GM11168 (cell line): Measurements from ENCODE around the gene SLC12A3.

ENCODE experiments used
- in situ Hi-C: fragments of 300-500 bp; cut with MboI; formaldehyde crosslinking; loops from one replicate; pipeline ENCODE4 v1.12.0; 2022; ENCODE audit warnings: low sequenced_read_pairs; ENCODE audit not compliant: unreplicated experiment

Gene SLC12A3

DNA sequence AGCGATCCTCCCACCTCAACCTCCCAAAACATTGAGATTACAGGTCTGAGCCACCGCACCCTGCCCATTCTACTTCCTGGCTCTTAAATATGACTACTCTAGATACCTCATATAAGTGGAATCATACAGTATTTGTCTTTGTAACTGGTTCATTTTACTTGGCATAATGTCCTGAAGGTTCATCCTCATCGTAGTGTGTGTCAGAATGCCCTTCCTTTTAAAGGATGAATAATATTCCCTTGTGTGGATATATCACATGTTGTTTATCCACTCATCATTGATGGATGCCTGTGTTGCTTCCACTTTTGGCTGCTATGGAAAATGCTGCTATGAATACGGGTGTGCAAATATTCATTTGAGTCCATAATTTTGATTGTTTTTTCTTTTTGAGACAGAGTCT lies 91.1 kb downstream of the SLC12A3 start:
- in situ Hi-C loops = no loop called here

- in situ Hi-C loops = no loop called here
Measured at GRCh38 chr16:56956756-56957155, 91.7 kb downstream of the SLC12A3 start.

DNA sequence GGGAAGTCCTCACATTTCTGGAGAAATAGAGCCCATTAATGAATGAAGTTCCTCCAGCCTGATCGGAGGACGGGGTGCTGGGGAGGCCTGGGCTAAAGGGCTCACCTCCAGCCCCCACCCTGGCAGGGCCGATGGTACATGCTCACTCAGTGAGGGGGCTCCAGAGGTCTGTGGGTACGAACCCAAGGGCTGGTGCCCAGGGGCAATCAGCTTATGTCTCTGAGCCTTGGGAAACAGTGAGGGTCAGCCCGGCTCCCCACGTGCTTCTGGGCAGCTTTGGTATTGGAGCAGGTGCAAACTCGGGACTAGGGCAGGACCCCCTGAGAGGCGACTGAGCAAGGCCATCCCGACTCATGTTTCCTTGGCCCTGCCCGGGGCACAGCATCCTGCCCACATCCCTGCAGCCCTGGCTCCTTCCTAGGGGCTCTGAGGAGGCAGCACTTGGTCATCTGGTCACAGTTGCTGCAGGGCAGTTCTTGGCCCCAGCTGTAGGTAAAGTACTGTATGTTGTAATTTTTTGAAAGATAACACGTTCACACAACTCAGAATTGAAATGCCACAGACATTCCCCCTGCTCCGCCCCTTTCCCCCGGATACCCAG lies 95.8 kb downstream of the SLC12A3 start:
- in situ Hi-C loops = no loop called here

DNA sequence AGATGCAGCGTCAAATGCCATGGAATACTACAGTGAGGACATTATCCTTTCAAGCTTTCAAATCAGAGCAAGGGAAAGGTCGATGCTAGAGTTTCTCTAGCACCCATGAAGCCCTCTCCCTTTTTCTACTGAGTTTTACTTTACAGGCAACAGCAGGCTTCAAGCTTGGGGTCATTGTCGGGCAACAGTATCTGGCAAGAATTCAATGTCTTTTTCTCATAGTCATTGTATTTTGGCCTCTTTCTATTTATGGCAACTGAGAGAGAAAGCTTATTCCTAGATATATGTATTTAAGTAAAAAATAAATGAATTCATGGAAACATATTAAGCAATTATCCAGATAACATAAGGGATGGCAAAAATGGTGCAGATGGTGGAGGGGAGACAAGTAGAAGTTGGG lies 96.4 kb downstream of the SLC12A3 start:
- in situ Hi-C loops = no loop called here

- in situ Hi-C loops = no loop called here
Measured at GRCh38 chr16:56961851-56962281, 96.9 kb downstream of the SLC12A3 start, which contains the start of gene CETP. TSS of gene CETP (plus strand) at chr16:56961950. CDS start at chr16:56961980, 30 bp downstream.

DNA sequence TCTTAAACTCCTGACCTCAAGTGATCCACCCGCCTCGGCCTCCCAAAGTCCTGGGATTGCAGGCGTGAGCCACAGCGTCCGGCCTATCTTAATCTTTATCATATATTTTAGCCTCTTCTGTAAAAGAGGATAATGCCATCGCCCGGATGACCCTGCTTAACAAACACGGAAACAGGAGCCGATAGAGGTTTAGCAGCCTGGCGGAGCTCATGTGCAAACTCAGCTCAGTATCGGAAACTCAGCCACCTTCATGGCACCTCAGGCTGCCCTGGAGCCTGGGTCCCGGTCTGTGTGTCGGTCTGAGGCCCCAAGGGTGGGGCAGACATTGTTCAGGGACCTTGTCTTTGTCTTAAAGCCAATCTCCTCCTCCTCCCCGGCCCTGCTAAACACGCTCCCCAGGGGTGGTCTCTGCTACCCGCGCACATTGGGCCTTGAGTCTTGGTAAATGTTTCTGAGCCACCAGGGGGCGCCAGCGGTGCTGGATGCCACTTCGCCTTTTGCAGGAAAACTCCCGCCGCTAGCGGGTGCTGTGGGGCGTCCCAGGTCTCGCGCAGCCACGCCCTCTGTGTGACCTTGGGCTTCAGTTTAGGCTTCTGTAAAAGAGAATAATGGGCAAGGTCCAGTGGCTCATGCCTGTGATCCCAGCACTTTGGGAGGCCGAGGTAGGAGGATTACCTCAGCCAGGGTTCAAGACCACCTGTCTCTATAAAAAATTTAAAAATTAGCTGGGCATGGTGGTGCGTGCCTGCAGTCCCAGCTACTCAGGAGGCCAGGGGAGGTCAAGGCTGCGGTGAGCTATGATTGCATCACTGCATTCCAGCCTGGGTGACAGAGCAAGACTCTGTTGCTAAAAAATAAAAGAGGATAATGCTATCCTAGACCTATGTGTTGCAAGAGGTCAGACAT lies 99.5 kb downstream of the SLC12A3 start:
- in situ Hi-C loops = loop anchor here (5.0 kb wide), 1 partner anchor 93 kb away; no protein-coding TSS in a partner anchor
